Tibial nerve (tissue), 4 donors: ENCODE data around the gene DHX32.

Experiments used
- CTCF ChIP-seq, 5 experiments: fragments of 200-600 bp in 3 of 5; fragments of 450-650 bp in 2 of 5; sonication (generic) in 3 of 5; IDR thresholded peaks; one replicate each; pipeline ENCODE4 v1.5.1; 2016 to 2019; ENCODE audit warnings: antibody characterized with exemption in 5 of 5, mild to moderate bottlenecking in 3 of 5, moderate library complexity in 2 of 5
- EP300 ChIP-seq, 2 donors: sonication (generic); formaldehyde crosslinking; IDR thresholded peaks; one replicate each; pipeline ENCODE4 v1.6.1; 2017; ENCODE audit warnings: antibody characterized with exemption in 2 of 2, mild to moderate bottlenecking in 1 of 2

DNA sequence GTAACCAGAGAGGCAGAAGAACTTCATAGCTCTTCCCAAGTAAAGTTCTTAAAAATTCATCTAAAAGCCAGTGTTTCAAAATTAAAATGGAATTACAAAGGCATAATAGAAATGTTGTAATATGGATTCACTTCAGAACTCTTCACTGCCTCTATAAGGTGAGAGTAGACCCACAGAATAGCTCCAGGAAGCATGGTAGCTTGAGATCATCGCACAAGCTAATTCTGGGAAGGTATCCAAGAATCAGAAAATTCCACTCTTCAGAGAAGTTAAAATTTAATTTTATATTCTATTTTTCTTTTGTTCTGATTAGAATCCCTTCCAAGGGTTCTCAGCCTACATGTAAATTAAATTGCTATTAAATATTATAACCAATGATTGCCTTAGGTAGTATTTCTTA, 1.5 kb upstream of the DHX32 start:
- TF ChIP-seq CTCF (IDR thresholded peaks at IDR 0.05): no peak
- TF ChIP-seq EP300 (IDR thresholded peaks at IDR 0.05): no peak
